Measurements from ENCODE around the gene FZD8. TPM values are rescaled to one million over a fixed set of nuclear protein-coding genes. Genes with fewer than 3 reads are reported as not detected.

FZD8 gene
- polyA plus RNA-seq, 1 donor (not counting 4 experiments of a cell fraction or from before 2014, with no cell fraction given): 1.5 TPM

DNA sequence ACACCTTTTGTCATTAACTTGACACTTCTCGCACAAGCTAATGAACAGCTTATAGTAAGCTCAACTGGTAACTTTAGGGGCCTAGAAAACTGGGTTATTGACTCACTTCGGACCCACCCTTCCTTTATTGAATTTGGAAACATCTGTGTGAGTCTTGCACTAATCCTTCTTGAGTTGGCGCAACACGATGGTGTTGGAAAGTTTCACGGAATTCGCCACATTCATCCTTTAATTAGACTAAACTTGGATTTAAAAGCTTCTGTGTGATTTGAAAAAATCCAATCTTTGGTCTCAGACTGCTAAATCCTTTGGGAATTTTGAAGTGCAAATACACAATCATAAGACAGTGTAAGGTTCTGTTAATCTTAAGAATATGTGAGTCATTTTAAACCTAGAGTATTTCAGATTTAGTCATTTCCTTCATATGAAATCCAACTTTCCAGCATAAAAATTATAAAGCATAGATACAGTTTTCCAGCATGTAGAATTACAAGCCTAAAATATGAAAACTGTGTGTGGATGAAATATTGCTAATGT, 15.1 kb downstream of the FZD8 start:
- dilution Hi-C loops (cut with MboI; ENCODE audit: extremely low pct_ligation_motif_present, low sequenced_read_pairs): loop anchor here (25.0 kb wide), 1 partner anchor 1160 kb away; no protein-coding TSS in a partner anchor
- H3K9me1 ChIP-seq (ENCODE audit: control insufficient read depth, extremely low read depth, insufficient read depth, low read length): no peaks in the 10 kb centered on the region
- H2AFZ ChIP-seq (ENCODE audit: control insufficient read depth, low read length): no peak overlapping the region
- FAIRE-seq (no peak), DNase-seq (ENCODE audit: low read depth, low spot score) (no peak)
- H3K27me3 ChIP-seq (ENCODE audit: control insufficient read depth, extremely low read depth, insufficient read depth, low read length): no peaks in the 10 kb centered on the region
- H3K9me3 ChIP-seq (ENCODE audit: control insufficient read depth, low read depth, low read length): no peaks in the 10 kb centered on the region
- no peak overlapping the region for H3K4me2 ChIP-seq (ENCODE audit: control insufficient read depth, extremely low read depth, insufficient read depth, low read depth, low read length)
- no peak for TF ChIP-seq EZH2 (IDR thresholded peaks at IDR 0.05; ENCODE audit: low read length)
- TF ChIP-seq, protein P1, sequence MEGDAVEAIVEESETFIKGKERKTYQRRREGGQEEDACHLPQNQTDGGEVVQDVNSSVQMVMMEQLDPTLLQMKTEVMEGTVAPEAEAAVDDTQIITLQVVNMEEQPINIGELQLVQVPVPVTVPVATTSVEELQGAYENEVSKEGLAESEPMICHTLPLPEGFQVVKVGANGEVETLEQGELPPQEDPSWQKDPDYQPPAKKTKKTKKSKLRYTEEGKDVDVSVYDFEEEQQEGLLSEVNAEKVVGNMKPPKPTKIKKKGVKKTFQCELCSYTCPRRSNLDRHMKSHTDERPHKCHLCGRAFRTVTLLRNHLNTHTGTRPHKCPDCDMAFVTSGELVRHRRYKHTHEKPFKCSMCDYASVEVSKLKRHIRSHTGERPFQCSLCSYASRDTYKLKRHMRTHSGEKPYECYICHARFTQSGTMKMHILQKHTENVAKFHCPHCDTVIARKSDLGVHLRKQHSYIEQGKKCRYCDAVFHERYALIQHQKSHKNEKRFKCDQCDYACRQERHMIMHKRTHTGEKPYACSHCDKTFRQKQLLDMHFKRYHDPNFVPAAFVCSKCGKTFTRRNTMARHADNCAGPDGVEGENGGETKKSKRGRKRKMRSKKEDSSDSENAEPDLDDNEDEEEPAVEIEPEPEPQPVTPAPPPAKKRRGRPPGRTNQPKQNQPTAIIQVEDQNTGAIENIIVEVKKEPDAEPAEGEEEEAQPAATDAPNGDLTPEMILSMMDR (optimal IDR thresholded peaks at IDR 0.05 in 1 of 3, IDR thresholded peaks at IDR 0.05 in 1 of 3, conservative IDR thresholded peaks at IDR 0.05 in 1 of 3; ENCODE audit: extremely low read depth in 1 of 3, insufficient read depth in 2 of 3, low read length in 3 of 3): no peak
- no peaks in the 10 kb centered on the region for H3K36me3 ChIP-seq (ENCODE audit: control insufficient read depth in 2 of 2, extremely low read depth in 1 of 2, insufficient read depth in 2 of 2, low read length in 2 of 2)
- no peaks in the 10 kb centered on the region for H4K20me1 ChIP-seq (ENCODE audit: control insufficient read depth, extremely low read depth, insufficient read depth, low read length)
- no peak overlapping the region for H3K27ac ChIP-seq (ENCODE audit: control insufficient read depth, insufficient read depth, low read length)
- H3K4me3 ChIP-seq (ENCODE audit: control insufficient read depth in 2 of 3, extremely low read depth in 1 of 3, insufficient read depth in 2 of 3, low read depth in 1 of 3, low read length in 3 of 3): no peak overlapping the region
- H3K4me1 ChIP-seq (ENCODE audit: control insufficient read depth, extremely low read depth, insufficient read depth, low read length): no peaks in the 10 kb centered on the region
- no peaks in the 10 kb centered on the region for H3K79me2 ChIP-seq (ENCODE audit: control insufficient read depth, insufficient read depth, low read length)
- H3K9ac ChIP-seq (ENCODE audit: control insufficient read depth, extremely low read depth, insufficient read depth, low read length): no peak overlapping the region

DNA sequence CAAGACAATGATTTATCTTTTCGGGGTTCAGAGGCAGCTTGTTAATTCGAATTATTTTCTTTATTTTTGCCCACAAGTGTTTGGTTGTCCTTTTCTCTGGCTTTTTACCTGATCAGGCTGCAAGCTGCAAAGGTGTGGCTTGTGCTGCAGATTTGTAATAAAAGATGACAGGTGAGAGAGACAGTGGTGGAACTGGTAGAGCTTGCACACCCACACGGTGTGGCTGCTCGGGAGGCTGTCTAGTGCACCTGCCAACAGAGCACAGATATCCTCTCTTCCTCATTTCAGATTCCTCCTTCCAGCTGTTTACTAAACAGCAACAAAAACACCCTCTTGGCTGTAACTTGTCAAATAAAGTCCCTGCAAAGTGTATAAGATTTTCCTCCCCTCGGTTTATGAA, 27.8 kb downstream of the FZD8 start:
- TF ChIP-seq EZH2 (IDR thresholded peaks at IDR 0.05; ENCODE audit: low read length): no peak
- TF ChIP-seq, protein P1 (optimal IDR thresholded peaks at IDR 0.05 in 1 of 3, IDR thresholded peaks at IDR 0.05 in 1 of 3, conservative IDR thresholded peaks at IDR 0.05 in 1 of 3; ENCODE audit: extremely low read depth in 1 of 3, insufficient read depth in 2 of 3, low read length in 3 of 3): no peak
- Histone ChIP-seq H4K20me1 (ENCODE audit: control insufficient read depth, extremely low read depth, insufficient read depth, low read length) (no peaks in the 10 kb centered on the region), H3K4me1 (ENCODE audit: control insufficient read depth, extremely low read depth, insufficient read depth, low read length) (no peaks in the 10 kb centered on the region), H3K9ac (ENCODE audit: control insufficient read depth, extremely low read depth, insufficient read depth, low read length) (no peak overlapping the region), H3K9me3 (ENCODE audit: control insufficient read depth, low read depth, low read length) (no peaks in the 10 kb centered on the region), H3K9me1 (ENCODE audit: control insufficient read depth, extremely low read depth, insufficient read depth, low read length) (no peaks in the 10 kb centered on the region), H3K27ac (ENCODE audit: control insufficient read depth, insufficient read depth, low read length) (no peak overlapping the region), H3K27me3 (ENCODE audit: control insufficient read depth, extremely low read depth, insufficient read depth, low read length) (peaks cover 13% of the 10 kb centered on the region), H2AFZ (ENCODE audit: control insufficient read depth, low read length) (no peak overlapping the region), H3K4me3 (ENCODE audit: control insufficient read depth in 2 of 3, extremely low read depth in 1 of 3, insufficient read depth in 2 of 3, low read depth in 1 of 3, low read length in 3 of 3) (no peak overlapping the region), H3K4me2 (ENCODE audit: control insufficient read depth, extremely low read depth, insufficient read depth, low read depth, low read length) (no peak overlapping the region), H3K36me3 (ENCODE audit: control insufficient read depth in 2 of 2, extremely low read depth in 1 of 2, insufficient read depth in 2 of 2, low read length in 2 of 2) (no peaks in the 10 kb centered on the region), H3K79me2 (ENCODE audit: control insufficient read depth, insufficient read depth, low read length) (no peaks in the 10 kb centered on the region)
- FAIRE-seq: no peak
- DNase-seq (ENCODE audit: low read depth, low spot score): no peak
- dilution Hi-C loops (cut with MboI; ENCODE audit: extremely low pct_ligation_motif_present, low sequenced_read_pairs): no loop called here

All from keratinocyte (primary cell).